ENCODE results near the gene RAB27A.

GRCh38 chr15:55234800-55235104 is 54.9 kb downstream of the RAB27A start:
- TF ChIP-seq CTCF (optimal IDR thresholded peaks at IDR 0.05 in 1 of 3, IDR thresholded peaks at IDR 0.05 in 1 of 3, conservative IDR thresholded peaks at IDR 0.05 in 1 of 3; ENCODE audit: extremely low read depth in 1 of 3, insufficient read depth in 2 of 3, low read length in 3 of 3) = no peak
- TF ChIP-seq EZH2 (IDR thresholded peaks at IDR 0.05; ENCODE audit: low read length) = no peak
